GM12873 (cell line): ENCODE results near the gene FRMD3.

Experiments used
- CTCF ChIP-seq: IDR thresholded peaks from 2 replicates; pipeline ENCODE4 v1.5.1; 2012; ENCODE audit warnings: low read depth, mild to moderate bottlenecking, moderate library complexity, low read length, control low read depth; ENCODE audit not compliant: insufficient read depth; ENCODE audit errors: missing control alignments

FRMD3 gene

GRCh38 chr9:83441390-83441789 is 96.8 kb downstream of the FRMD3 start:
- TF ChIP-seq CTCF: no peak

- no peak for TF ChIP-seq CTCF
Observed at GRCh38 chr9:83440641-83441040, 97.6 kb downstream of the FRMD3 start.

GRCh38 chr9:83435301-83435700 is 102.9 kb downstream of the FRMD3 start:
- TF ChIP-seq CTCF: no peak

GRCh38 chr9:83434254-83434653 is 103.9 kb downstream of the FRMD3 start:
- no peak for TF ChIP-seq CTCF

- no peak for TF ChIP-seq CTCF
Observed at GRCh38 chr9:83433846-83434245, 104.4 kb downstream of the FRMD3 start.

GRCh38 chr9:83432877-83433550 is 105.2 kb downstream of the FRMD3 start:
- no peak for TF ChIP-seq CTCF

- TF ChIP-seq CTCF: no peak
Observed at GRCh38 chr9:83432104-83432627, 106.0 kb downstream of the FRMD3 start.
